Neural progenitor cell (in vitro differentiated cells): ENCODE measurements around the gene FBXO17.

Experiments used
- EZH2phosphoT487 ChIP-seq: fragments of 200-600 bp; sonication (generic); IDR thresholded peaks from 2 replicates; pipeline ENCODE4 v1.6.1; 2017; ENCODE audit warnings: antibody characterized with exemption
- TF ChIP-seq, protein P1 (sequence below): fragments of 200-600 bp; sonication (generic); IDR thresholded peaks from 2 replicates; pipeline ENCODE4 v1.5.1; 2017; ENCODE audit warnings: antibody characterized with exemption, mild to moderate bottlenecking

DNA sequence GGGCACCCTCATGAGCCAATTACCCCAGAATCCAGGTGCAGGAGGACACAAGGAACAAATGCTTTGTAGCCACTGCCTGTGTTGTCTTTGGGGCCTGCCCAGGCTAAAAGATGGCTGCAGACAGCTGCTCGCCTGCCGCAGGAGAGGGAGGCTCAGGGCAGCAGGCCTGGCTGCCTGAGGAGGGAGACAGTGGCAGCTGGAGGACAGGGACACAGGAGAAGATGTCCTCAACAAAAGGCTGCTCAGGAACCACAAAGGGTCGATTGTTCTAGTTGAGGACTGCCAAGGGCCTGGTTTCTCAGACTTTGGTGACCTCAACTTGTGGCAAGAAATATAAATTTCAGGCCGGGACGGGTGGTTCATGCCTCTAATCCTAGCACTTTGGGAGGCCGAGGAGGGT is 83.8 kb downstream of the FBXO17 start:
- TF ChIP-seq, protein P1, sequence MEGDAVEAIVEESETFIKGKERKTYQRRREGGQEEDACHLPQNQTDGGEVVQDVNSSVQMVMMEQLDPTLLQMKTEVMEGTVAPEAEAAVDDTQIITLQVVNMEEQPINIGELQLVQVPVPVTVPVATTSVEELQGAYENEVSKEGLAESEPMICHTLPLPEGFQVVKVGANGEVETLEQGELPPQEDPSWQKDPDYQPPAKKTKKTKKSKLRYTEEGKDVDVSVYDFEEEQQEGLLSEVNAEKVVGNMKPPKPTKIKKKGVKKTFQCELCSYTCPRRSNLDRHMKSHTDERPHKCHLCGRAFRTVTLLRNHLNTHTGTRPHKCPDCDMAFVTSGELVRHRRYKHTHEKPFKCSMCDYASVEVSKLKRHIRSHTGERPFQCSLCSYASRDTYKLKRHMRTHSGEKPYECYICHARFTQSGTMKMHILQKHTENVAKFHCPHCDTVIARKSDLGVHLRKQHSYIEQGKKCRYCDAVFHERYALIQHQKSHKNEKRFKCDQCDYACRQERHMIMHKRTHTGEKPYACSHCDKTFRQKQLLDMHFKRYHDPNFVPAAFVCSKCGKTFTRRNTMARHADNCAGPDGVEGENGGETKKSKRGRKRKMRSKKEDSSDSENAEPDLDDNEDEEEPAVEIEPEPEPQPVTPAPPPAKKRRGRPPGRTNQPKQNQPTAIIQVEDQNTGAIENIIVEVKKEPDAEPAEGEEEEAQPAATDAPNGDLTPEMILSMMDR, result no peak
- TF ChIP-seq EZH2phosphoT487, result no peak
